NCI-H1092 (cell line): ENCODE results near the gene ABCC11.
"Not testable (repeated sequence)": the region's sequence is repeated elsewhere in the genome, so short reads cannot be mapped to it uniquely, and the experiment has no call there.

Experiments used
- DNase-seq: peaks from one replicate; lab custom pipeline; 2025; lab: John Stamatoyannopoulos, UW

The ABCC11 gene

DNA sequence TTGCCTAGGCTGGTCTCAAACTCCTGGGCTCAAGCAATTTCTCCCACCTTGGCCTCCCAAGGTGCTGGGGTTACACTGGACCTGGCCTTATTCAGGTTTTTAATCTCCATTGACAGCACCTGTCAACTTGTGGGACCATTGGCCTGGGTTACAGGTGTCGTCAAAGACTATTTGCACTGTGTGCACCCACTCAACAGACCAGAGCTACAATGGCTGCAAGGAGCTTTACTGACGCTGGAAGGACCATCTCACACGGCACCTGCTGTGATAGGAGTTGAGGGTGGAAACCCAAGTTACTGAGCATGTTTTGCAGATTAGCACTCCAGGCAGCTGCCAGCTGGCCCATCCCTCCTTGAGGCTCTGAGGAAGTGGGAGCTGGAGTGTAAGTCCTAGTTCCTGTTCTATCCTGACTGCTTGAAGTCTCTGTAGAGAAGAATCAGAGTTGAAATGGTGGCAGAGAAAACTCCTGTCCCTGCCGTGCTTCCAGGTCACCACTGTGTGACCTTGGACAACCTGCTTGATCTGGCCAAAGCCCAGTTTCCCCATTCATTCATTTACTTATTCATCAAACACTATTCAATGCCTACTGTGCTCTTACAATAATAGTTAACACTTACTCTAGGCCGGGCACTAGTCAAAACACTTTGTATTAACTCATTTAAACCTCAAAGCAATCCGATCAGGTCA is 45.7 kb downstream of the ABCC11 start:
- DNase-seq: no peak

DNA sequence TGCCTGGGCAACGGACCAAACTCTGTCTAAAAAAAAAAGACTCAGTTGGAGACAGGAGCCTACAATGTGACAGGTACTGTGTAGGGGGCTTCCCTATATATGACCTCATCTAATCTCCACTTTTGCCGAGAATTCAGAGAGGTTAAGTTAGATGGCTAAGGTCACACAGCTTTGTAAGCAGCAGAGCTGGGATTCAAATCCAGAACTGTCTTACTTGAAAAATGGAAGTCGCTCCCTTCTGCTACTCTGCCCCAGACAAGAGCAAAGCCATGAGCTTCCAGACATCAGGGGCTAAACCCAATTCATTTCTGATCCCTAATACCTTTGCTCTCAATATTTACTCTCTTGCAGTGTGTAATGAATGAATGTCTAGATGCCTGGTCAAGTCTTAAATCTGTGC is 50.0 kb downstream of the ABCC11 start:
- DNase-seq: no peak

DNA sequence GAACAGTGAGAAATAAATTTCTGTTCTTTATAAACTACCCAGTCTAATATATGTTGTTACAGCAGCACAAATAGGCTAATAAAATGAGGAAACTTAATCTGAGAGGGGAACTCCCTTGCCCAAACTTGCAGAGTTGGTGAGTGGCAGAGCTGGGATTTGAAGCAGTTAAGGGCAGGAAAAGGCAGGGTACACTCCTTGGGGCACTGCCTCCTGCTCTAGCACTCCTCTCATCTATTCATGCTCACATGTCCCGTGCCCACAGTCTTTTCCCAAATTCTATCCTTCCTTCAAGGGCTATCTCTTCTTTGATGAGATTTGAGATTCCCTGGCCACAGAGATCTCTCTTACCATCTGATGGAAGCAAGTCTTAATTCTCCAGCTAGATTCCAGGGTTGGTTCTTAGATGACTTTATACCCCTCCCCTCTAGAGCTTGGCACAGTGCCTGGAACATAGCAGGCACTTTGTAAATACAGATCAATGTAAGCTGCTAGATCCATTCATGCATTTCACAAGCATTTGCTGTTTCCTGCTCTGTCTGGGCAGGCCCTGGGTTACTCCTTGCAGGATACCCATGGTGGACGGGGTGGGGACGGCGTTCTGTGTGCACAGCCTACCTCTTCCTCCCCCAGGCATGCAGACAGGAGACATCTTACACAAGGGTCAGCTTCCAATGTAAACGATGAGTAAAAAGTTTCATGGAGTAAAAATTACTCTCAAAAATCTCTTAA is 52.3 kb downstream of the ABCC11 start:
- DNase-seq: peak; percentile 34

DNA sequence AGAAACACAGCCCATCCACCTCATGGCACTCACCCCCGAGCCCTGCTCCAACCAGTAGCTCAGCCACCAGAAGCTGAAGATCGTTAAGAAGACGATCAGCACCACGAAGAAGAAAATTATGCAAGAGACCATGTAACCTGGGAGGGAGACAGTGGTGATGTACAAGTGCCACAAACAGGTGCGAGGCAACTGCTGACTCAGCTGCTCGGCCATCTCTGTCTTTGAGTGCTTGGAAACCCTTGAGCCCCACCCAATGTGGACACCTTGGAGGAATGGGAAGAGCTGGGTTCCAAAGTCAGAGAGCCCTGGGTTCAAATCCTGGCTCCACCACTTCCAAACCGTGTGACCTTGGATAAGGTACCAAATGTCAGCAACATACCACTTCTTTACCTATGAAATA is 53.5 kb downstream of the ABCC11 start:
- DNase-seq: no peak

DNA sequence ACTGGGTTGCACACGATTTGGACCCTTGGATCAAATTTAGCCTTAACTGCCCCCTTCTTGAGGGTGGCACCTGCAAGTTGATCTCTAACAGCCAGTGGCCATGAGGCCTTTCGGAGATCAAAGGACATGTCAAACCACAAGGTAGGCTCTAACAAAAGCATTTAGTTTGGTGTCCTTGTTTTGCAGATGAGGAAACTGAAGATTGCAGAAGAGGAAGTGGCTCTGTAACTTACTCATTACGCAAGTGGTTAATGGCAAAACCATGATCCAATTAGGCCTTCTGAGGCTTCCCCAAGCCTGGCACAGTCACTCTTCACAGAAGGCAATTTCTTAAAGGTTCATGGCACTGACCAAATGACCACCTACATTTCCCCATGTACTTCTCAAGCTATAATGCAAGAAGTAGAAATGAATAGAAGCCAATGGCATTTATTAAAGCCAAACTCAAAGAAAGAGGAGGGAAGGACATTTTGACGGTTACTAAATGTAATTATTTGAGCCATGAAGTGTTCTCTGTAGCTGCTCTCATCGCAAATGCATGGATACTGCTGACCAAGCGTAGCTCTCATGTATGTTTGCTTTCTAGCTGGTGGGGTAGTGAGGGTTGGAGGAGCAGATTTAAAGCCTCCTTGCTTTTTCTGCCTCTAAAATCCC is 58.8 kb downstream of the ABCC11 start:
- no peak for DNase-seq

DNA sequence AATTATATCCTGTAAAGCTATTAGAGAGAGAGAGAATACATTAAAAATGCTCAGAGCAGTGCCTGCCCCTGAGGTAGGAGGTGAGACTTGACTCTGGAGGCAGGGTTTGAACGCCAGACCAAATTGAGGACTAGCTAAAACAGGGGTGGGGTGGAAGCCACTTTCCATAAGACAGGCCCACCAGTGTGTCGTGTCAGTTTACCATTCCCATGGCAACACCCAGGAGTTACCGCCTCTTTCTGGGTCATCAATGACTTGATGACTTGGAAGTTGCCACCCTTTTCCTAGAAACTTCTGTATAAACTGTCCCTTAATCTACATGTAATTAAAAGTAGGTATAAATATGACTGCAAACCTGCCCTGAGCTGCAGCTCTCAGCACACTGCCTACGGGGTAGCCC is 59.6 kb downstream of the ABCC11 start:
- DNase-seq: no peak

DNA sequence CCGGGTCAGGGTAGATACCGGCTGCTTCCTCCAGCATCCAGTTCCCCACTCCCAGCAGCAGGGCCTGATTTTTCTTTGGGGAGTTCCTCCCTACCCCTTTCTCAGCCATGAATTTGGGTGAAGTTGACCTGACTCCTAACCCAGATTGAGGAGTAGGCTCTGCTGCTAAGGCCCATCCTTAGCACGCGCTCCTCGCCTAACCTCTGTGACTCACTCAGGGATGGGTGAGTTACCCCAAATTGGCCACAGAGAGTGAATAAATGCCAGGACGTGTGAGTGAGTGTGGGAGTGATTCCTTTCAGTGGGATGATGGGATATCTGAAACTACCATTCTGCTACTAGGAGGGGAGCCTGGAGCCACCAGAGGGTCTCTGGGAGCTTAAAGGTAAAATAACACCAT is 62.7 kb downstream of the ABCC11 start:
- no peak for DNase-seq

DNA sequence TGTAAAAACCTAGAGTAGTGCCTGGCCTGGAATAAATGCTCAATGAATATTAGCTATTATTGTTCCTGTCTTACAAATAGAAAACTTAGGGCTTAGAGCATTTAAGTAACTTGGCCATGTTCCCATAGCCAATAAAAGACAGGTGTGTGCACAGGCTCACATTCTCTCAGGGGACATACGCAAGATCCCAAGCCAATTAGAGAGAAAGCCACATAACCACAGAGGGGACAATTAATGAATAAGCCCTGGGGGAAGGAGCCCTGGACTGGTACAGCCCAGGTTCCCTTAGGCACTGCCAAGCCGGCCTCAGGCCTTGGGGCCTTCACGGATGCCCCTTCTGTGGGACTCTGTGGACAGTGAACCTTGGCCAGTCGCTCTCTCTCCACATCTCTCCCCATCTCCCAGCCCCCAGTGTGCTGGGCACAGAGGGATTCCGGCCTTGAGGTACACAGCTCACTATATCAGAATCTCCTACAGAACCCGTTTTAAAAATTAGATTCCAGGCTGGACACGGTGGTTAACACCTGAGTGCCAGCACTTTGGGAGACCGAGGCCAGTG is 64.3 kb downstream of the ABCC11 start:
- DNase-seq: no peak

DNA sequence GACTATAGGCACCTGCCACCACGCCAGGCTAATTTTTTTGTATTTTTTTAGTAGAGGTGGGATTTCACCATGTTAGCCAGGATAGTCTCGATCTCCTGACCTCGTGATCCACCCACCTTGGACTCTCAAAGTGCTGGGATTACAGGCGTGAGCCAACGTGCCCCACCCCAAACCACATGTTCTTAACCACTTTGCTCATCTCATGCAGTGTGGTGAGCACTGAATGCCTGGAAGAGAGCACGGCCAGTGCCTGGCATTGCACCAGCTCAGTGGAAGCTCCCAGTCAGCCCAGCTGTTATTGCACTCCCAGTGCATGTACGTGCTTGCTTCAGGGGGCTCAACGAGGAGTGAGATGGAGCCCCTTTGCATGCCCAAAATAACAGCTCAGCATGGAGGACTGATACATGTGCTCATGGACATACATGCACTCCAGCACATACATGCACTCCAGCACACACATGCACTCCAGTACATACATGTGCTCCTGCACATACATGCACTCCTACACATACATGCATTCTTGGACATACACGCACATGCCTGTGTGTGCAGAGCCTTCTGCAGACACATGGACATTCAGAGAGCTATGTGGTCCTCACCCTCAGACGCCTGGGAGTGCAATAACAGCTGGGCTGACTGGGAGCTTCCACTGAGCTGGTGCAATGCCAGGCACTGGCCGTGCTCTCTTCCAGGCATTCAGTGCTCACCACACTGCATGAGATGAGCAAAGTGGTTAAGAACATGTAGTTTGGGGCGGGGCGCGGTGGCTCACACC is 65.4 kb downstream of the ABCC11 start:
- not testable (repeated sequence) for DNase-seq

DNA sequence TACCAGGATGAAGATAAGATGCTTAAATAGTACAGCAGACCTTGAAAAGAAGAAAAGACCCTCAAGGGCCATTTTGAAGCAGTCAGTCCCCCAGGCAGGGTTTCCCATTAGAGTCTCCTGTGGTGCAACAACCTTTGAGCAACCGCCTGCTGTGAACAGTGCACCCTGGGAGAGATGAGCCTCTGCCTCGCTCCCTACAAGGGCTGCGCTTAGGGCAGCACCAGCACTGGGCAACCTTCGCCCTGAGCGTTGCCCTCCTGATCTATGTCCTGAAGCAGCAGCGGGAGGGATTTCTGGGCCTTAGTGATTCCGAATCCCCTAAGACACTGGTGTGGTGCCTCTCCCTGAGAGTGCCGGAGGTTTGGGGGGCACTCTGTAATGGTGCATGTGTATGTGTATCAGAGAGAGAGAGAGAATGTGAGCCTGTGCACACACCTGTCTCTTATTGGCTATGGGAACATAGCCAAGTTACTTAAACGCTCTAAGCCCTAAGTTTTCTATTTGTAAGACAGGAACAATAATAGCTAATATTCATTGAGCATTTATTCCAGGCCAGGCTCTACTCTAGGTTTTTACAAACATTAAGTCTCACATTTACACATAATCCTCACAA is 66.4 kb downstream of the ABCC11 start:
- no peak for DNase-seq

DNA sequence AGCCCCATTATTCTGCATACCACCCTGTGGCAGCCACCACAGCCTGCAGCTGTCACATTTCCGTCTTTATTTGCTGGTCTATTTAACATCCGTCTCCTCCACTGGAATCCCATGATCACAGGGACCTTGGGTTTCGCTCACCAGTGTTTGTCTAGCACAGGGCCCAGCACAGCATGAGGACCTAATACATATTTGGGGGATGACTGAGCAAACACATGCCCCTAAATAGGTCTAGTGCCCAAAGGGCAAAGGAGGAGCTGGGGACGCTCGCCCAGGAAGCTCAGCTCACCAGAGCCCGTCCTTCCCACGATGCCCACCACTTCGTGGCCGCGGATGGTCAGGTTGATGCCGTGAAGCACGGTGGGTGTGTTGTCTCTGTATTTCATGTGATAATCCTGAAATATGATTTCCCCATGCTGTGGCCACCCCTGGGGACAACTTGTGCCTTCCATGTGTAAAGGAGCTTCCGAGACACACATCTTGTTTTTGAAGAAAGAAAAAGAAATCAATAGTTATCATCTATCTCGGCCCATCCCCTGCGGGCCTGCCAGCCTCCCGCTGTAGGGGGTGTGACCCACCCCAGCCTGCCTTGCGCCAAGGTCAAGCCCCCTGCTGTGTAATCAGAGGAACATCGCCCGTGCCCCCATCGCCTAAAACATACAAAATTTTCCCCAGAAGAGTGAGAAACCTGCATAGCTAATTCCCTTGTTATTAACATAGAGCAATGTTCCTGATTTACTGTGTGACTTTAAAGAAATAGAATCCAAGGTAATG is 70.5 kb downstream of the ABCC11 start:
- no peak for DNase-seq

DNA sequence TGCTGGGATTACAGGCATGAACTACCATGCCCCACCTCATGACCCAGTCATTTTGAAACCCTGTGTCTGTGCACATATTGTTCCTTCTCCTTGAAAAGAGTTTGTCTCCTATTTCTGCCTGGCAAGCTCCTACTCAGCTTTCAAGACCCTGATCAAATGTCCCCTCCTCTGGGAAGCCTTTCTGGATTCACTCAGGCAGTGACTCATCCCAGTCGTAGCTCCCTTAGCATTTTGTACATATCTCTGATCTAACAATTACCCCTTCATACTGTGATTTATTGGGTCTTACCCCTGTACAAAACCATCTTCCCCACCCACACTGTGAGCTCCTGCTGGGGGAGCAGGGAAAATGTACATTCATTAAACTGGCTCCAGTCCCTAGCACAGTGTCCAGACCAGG is 73.5 kb downstream of the ABCC11 start:
- DNase-seq: no peak

DNA sequence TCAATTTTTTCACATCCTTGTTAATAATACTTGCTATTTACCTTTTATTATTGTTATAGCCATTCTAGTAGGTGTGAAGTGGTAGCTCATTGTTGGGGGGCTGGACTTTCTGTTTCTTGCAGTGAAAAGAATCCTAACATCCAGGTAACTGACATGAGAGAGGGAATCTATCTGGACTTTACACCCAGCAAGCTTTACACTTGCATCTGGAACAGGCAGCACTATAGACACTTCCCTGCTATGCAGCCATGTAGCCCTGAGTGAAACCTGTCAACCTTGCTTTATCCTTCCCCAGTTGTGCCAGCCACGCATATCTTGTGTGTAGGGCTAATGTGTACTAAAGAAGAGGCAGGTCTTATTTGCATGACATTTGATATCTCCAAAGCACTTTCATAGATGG is 74.7 kb downstream of the ABCC11 start:
- no peak for DNase-seq

DNA sequence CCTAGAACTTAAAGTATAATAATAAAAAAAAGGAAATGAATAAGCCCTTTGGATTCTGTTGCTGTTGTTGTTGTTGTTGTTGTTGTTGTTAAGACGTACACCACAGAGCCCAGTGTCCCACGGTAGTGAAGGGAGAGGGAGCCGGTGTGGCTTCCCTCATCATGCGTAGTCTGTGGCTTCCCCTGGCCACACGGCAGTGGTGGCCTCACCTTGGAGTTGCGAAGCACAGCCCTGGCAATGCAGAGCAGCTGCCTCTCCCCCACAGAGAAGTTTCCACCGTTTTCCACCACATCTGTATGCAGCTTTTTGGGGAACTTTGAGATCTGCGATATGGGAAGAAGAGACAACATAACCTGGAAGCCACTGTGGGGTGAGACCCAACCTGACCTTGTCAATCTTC is 77.4 kb downstream of the ABCC11 start:
- no peak for DNase-seq

DNA sequence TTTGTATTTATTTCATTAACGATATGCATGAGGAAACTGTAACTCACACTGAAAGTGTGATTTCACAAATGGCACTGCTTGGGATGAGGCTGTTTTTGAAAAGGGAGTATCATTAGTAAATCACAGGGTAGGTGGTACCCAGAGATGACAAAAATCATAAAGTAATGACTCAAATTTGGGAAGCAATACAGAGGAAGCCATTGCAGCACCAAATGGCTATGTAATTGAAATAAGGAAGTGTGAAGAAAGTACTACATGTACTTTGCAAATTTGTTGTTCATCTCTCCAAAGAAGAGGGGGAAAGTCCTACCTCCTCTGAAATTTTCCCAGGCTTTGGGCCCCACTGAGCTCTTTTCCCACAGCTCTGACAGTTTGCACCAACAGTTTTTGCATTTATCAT is 79.3 kb downstream of the ABCC11 start:
- DNase-seq: no peak

DNA sequence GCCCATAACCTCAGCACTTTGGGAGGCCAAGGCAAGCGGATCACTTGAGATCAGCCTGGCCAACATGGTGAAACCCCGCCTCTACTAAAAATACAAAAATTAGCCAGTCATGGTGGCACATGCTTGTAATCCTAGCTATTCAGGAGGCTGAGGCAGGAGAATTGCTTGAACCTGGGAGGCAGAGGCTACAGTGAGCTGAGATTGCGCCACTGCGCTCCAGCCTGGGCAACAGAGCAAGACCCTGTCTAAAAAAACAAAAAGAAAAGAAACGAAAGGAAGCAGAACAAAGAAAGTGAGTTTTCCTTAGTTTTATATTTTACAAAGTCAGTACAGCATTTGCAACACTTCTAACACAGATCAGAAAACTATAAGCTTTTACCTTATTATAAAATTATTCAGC is 80.7 kb downstream of the ABCC11 start:
- DNase-seq: not testable (repeated sequence)

DNA sequence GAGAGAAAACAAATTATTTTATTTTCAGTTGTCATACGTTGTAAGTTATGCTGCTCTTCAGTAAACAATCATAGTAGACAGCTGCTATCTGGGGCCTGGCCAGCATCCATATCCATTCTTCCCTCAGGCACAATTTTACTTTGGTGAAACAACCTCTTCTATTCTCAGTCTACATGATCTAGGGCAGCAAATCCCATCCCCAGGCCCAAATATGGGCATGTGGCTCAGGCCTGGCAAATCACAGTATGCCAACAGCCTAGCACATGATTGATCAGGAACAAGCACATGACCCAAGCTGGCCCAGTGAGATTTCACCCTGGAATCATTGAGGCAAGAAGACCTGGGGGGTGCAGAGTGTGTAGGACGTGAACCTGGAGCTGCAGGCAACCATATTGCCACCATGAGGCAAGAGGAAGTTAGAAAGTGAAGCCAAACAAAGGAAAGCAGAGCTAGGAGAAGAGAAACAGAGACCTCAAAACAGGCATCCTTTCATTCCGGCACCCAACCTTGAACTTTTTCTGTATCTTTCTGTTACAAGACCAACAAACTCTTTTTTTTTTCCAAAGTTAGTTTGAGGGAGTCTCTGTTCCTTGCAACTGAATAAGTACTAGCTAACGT is 81.3 kb downstream of the ABCC11 start:
- DNase-seq: no peak

DNA sequence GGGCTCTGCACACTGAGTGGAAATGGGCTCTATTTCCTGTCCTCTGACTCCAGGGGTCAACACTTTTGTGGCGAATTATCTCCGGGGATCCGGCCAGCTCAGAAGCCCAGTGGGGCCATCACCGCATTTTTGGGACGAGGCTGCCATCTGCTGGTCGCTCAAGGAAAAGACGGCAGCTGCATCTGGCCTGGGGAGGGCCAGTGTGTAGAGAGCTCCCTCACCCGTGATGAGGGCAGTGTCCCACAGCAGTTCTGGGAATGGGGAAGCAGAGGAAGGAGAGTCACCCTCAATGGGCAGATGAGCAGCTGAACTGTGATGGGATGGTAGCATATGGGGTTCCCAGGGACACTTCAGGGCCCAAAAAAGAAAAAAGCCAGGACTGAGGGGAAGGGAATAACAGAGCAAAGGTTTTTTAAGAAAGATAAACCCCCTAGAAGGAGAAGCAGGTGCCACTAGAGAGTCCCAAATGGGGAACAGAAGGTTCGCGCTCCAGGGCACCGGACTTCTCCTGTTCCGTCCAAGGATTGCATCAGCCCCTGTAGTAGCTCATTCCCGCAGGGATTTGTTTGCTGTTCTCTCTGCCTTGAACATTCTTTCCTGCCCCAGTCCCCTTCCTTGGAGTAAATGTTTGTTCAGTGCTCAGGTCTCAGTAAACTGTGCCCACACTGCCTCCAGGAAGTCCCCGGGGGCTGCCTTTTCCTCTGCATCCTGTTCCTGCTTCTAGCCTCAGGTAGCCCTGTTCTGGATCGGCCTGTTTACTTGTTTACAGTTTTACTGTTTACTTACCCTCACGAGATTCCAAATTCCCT is 82.2 kb downstream of the ABCC11 start:
- DNase-seq: peak; percentile 22

DNA sequence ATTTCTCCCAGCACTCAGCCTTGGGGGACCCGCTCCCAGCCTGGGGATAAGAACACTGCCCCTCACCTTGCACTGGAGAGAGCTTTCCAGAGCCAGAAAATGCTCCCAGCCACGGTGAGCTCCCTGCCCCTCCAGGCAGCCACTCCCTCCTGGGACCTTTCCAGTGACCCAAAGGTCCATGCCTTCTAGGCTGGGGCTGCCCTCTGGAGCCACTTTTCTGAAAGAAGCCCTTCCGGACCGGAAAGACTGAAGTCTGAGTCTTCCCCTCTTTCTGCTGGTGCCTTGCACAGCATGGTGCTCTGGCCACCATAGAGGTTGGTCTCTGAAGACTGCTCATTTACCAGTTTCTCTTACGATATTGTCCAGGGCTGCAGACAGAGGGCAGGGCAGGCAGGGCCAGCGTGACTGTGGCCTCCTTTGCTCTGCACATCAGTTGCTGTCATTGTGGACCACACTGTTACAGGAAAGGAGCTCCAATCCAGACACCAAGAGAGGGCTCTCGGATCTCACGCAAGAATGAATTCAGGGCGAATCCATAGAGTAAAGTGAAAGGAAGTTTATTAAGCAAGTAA is 84.4 kb downstream of the ABCC11 start:
- no peak for DNase-seq
